IPS DF 6.9 (cell line): ENCODE measurements around the gene TRABD.
"Not testable (repeated sequence)": the region's sequence is repeated elsewhere in the genome, so short reads cannot be mapped to it uniquely, and the experiment has no call there.

Experiments used
- DNase-seq: peaks from one replicate; pipeline ENCODE4 v3.0.0-alpha.2; 2013; ENCODE audit warnings: low read depth, low spot score
- H3K27ac ChIP-seq: one replicate; pipeline ENCODE4 v1.5.1; 2013; ENCODE audit warnings: low read length, control low read depth
- H3K27me3 ChIP-seq: 2 replicates; pipeline ENCODE4 v1.6.1; 2013; ENCODE audit warnings: mild to moderate bottlenecking, low read length; ENCODE audit not compliant: control insufficient read depth, insufficient read depth
- H3K36me3 ChIP-seq: 2 replicates; pipeline ENCODE4 v1.6.1; 2013; ENCODE audit warnings: low read length; ENCODE audit not compliant: control insufficient read depth, insufficient read depth
- H3K4me1 ChIP-seq: 2 replicates; pipeline ENCODE4 v1.6.1; 2013; ENCODE audit warnings: low read length; ENCODE audit not compliant: control insufficient read depth, insufficient read depth
- H3K4me3 ChIP-seq: 2 replicates; pipeline ENCODE4 v1.5.1; 2013; ENCODE audit warnings: mild to moderate bottlenecking, low read length
- H3K9me3 ChIP-seq: 2 replicates; pipeline ENCODE4 v1.6.1; 2013; ENCODE audit warnings: low read length, inconsistent platforms; ENCODE audit not compliant: control insufficient read depth, insufficient read depth
- WGBS: extraction: QIAGEN DNeasy Blood & Tissue Kit; methylation state at CpG from one replicate; pipeline ENCODE4 v1.1.7; 2013; ENCODE audit warnings: mixed read lengths, missing lambda C conversion rate; ENCODE audit not compliant: insufficient read length, insufficient coverage; 5-methylcytosine and 5-hydroxymethylcytosine counted together

The TRABD gene

DNA sequence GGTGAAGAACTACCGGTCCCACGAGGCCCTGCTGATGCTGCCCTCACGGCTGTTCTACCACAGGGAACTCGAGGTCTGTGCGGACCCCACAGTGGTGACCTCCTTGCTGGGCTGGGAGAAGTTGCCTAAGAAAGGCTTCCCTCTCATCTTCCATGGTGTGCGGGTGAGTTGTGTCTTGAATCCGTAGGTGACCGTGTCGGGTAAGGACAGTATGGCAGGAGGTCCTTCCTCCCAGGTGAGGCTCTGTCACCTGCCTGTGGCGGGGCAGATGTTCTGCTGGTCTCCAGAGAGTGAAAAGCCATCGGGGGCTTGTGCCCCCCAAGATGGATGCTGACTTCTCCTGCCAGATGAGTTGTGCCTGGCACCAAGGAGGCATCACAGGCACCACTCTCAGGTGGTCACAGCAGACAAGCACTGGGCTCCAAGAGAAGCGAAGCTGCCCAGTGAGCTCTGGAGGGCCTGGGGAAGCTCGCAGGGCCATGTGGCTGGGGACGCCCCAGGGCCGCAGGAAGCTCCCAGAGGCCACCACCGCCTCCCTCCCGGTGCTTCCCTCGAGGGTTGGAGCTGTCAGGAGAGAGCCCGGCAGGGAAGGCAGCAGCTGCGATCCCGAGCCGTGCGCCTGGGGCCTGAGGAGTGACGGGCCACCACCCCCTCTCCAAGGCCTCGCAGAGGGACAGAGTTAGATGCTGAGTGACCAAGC, 32.5 kb upstream of the TRABD start:
- Histone ChIP-seq H3K4me1 (no peaks in the 10 kb centered on the region; the same call in 1 of the 2 replicates), H3K27ac (no peak overlapping the region), H3K36me3 (no peaks in the 10 kb centered on the region), H3K9me3 (no peaks in the 10 kb centered on the region), H3K4me3 (no peak overlapping the region), H3K27me3 (no peaks in the 10 kb centered on the region)
- WGBS: no CpG with 5 or more reads among the region's 25 CpGs
- DNase-seq: no peak

GRCh38 chr22:50153756-50154140, 32.0 kb upstream of the TRABD start:
- no peaks in the 10 kb centered on the region for H3K36me3 ChIP-seq
- no peaks in the 10 kb centered on the region; the same call in 1 of the 2 replicates for H3K4me1 ChIP-seq
- no peak for DNase-seq
- no peak overlapping the region for H3K27ac ChIP-seq
- H3K27me3 ChIP-seq: no peaks in the 10 kb centered on the region
- H3K9me3 ChIP-seq: no peaks in the 10 kb centered on the region
- WGBS: no CpG with 5 or more reads among the region's 7 CpGs
- H3K4me3 ChIP-seq: no peak overlapping the region

GRCh38 chr22:50157709-50158375, 27.9 kb upstream of the TRABD start:
- Histone ChIP-seq H3K4me1 (no peaks in the 10 kb centered on the region; the same call in 1 of the 2 replicates), H3K4me3 (no peak overlapping the region), H3K36me3 (no peaks in the 10 kb centered on the region), H3K9me3 (no peaks in the 10 kb centered on the region), H3K27ac (no peak overlapping the region), H3K27me3 (no peaks in the 10 kb centered on the region)
- DNase-seq: no peak
- WGBS: no CpG with 5 or more reads among the region's 21 CpGs

DNA sequence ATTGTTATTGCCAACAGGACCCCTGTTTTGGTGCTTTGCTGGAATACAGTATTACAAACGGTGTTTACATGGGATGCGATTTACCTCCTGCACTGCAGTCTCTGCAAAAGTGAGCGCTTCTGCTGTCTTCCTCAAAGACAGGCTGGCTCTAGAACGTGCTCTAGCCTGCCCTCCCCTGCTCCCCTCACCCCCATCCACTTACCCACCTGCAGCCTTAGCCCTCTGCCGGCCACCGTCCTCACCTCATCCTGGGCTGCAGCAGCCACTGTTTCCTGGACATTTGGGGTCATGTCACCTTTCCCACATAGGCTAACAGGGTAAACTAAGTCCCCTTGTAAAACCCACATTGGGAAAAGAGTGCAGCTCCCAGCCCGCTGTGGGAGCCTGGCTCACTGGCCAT, 24.8 kb upstream of the TRABD start:
- no peak for DNase-seq
- H3K27me3 ChIP-seq: no peaks in the 10 kb centered on the region
- no peaks in the 10 kb centered on the region; the same call in 1 of the 2 replicates for H3K4me1 ChIP-seq
- no peak overlapping the region for H3K27ac ChIP-seq
- WGBS: no CpG with 5 or more reads among the region's 7 CpGs
- H3K4me3 ChIP-seq: no peak overlapping the region
- H3K9me3 ChIP-seq: no peaks in the 10 kb centered on the region
- H3K36me3 ChIP-seq: no peaks in the 10 kb centered on the region

DNA sequence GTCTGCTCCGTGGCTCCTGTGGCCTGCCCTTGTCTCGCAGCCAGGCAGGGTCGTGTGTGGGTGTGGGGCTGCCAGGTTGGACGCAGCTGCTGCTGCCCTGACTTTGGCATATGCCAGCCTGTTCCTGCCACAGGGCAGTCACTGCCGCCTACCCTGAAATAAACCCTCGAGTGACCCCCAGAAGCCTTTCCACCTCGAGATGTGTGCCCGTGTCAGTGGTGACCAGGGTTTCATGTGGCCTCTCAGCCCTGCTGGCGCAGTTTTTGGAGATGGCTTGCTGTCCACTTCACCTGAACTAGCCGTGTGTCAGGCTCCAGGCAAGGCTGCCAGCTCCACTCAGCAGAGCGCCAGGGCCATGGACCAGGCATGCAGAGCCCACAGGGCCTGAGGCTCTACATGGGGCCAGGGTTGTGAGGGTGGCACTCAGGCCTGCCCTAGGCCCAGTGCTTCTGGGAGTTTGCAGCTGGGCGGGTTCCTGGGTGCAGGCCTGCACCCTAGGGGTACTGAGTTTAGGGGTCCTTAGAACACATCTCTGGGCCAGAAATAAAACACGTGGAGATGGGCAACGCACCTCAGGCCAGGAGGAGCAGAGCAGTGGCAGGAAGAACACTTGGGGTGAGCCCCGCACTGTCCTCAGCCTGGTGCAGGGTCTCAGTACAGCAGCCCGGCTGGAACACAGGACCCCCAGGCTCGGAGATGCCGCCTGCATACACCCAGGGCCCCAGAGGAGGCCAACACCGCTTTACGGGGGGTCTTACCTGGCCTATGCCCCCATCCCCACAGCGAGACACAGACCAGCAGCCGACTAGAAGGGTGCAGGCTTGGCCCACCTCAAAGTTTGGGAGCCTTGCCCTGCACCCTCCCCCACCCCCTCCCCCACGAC, 24.0 kb upstream of the TRABD start:
- Histone ChIP-seq H3K4me1 (no peaks in the 10 kb centered on the region; the same call in 1 of the 2 replicates), H3K4me3 (no peak overlapping the region; the same call in 1 of the 2 replicates), H3K27ac (no peak overlapping the region), H3K27me3 (no peaks in the 10 kb centered on the region), H3K36me3 (no peaks in the 10 kb centered on the region), H3K9me3 (no peaks in the 10 kb centered on the region)
- no peak for DNase-seq
- no CpG with 5 or more reads among the region's 23 CpGs for WGBS

- no peaks in the 10 kb centered on the region for H3K27me3 ChIP-seq
- no peak overlapping the region for H3K4me3 ChIP-seq
- no peaks in the 10 kb centered on the region for H3K36me3 ChIP-seq
- no peaks in the 10 kb centered on the region for H3K9me3 ChIP-seq
- no CpG with 5 or more reads among the region's 10 CpGs for WGBS
- no peak overlapping the region for H3K27ac ChIP-seq
- H3K4me1 ChIP-seq: no peaks in the 10 kb centered on the region; the same call in 1 of the 2 replicates
- no peak for DNase-seq
These were observed 23.2 kb upstream of the TRABD start for GRCh38 chr22:50162391-50162956.

DNA sequence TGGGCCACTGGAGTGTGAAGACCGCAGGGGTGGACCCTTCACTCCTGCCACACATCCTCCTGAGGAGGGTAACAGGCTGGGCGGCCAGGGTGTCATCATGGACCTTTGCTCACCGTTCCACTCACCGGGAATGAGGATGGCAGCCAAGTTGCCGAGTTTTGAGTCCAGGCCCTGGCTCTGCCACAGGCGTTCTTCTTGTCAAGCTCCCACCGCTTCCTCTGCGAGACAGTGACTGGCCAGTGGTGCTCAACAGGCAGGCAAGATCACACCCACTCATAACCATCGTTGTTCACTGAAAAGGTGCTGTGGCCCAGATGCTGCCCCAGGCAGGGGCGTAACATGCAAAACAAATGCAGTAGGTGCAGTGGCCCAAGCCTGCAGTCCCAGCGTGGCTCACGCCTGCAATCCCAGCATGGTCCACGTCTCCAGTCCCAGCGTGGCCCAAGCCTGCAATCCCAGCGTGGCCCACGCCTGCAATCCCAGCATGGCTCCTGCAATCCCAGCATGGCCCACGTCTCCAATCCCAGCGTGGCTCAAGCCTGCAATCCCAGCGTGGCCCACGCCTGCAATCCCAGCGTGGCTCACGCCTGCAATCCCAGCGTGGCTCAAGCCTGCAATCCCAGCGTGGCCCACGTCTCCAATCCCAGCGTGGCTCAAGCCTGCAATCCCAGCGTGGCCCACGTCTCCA, 20.1 kb upstream of the TRABD start:
- H3K36me3 ChIP-seq: no peaks in the 10 kb centered on the region
- H3K4me3 ChIP-seq: no peak overlapping the region

DNA sequence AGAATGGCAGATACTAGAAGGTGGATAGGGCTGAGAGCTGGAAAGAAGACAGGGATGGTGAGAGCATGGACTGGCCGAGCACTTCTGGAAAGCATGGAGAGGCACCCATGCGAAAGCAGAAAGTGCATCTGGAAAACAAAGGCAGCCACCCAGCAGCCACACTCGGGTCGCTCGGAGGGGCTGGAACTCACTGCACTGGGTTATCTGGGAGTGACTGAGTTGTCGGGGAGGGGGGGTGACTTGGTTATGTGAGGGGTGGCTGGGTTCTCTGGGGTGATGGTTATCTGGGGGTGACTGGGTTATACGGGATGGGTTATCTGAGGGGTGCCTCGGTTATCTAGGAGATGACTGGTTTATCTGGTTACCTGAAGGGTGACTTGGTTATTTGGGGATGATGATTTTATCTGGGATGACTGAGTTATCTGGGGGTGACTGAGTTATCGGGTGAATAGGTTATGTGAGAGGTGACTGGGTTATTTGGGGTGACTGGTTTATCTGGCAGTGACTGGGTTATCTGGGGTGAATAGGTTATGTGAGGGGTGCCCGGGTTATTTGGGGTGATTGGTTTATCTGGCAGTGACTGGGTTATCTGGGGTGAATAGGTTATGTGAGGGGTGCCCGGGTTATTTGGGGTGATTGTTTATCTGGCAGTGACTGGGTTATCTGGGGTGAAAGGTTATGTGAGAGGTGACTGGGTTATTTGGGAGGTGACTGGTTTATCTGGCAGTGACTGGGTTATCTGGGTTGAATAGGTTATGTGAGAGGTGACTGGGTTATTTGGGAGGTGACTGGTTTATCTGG, 17.8 kb upstream of the TRABD start:
- Histone ChIP-seq H3K4me1 (no peaks in the 10 kb centered on the region; the same call in 1 of the 2 replicates), H3K36me3 (no peaks in the 10 kb centered on the region), H3K4me3 (no peak overlapping the region), H3K9me3 (no peaks in the 10 kb centered on the region), H3K27ac (no peak overlapping the region), H3K27me3 (peaks cover 5% of the 10 kb centered on the region)
- 100% methylated on average over 1 of the region's 11 CpGs for WGBS
- DNase-seq: no peak

More for the DNA sequence above, 20.1 kb upstream of the TRABD start:
- peaks cover 5% of the 10 kb centered on the region for H3K27me3 ChIP-seq
- no peaks in the 10 kb centered on the region for H3K4me1 ChIP-seq
- H3K9me3 ChIP-seq: no peaks in the 10 kb centered on the region
- no peak for DNase-seq
- no peak overlapping the region for H3K27ac ChIP-seq
- WGBS: no CpG with 5 or more reads among the region's 28 CpGs

DNA sequence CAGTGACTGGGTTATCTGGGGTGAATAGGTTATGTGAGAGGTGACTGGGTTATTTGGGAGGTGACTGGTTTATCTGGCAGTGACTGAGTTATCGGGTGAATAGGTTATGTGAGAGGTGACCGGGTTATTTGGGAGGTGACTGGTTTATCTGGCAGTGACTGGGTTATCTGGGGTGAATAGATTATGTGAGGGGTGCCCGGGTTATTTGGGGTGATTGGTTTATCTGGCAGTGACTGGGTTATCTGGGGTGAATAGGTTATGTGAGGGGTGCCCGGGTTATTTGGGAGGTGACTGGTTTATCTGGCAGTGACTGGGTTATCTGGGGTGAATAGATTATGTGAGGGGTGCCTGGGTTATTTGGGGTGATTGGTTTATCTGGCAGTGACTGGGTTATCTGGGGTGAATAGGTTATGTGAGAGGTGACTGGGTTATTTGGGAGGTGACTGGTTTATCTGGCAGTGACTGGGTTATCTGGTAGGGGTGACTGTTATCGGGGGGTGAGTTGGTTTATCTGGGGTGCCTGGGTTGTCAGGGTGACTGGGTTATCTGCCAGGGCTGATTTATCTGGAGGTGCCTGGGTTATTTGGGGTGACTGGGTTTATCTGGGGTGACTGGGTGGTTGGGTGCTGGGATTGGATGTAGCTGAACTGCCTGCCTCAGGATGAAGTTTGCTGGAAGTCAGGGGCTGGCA, 17.1 kb upstream of the TRABD start:
- no CpG with 5 or more reads among the region's 5 CpGs for WGBS
- not testable (repeated sequence) for H3K36me3 ChIP-seq, H3K9me3 ChIP-seq, H3K4me3 ChIP-seq, H3K4me1 ChIP-seq, H3K27ac ChIP-seq, DNase-seq, H3K27me3 ChIP-seq
